SK-N-SH (cell line): ENCODE data around the gene EEF1AKMT3. TPM values are rescaled to one million over a fixed set of nuclear protein-coding genes. Genes with fewer than 3 reads are reported as not detected.

Experiments used
- CTCF ChIA-PET: fragments of 300-600, 350-600 bp; formaldehyde crosslinking; extraction: SDS; loops from one replicate; lab custom pipeline; 2021; lab: Yijun Ruan, JAX
- POLR2A ChIA-PET: fragments of 350-600 bp; sonication (Branson Sonifier 250); formaldehyde crosslinking; extraction: SDS; loops from one replicate; lab custom pipeline; 2020; ENCODE audit warnings: antibody characterized with exemption, inconsistent platforms; lab: Yijun Ruan, JAX
- DNase-seq: peaks from one replicate; pipeline ENCODE4 v3.0.0; 2012
- H2AFZ ChIP-seq: fragments of 200-600 bp; sonication (generic); 2 replicates; pipeline ENCODE4 v1.8.1; 2016; ENCODE audit warnings: antibody characterized with exemption, mild to moderate bottlenecking, low read depth
- H3F3A ChIP-seq: fragments of 200-600 bp; sonication (generic); replicated peaks from 2 replicates; pipeline ENCODE3; 2016; ENCODE audit warnings: antibody characterized with exemption, mild to moderate bottlenecking; ENCODE audit not compliant: insufficient read depth
- H3K27ac ChIP-seq, 2 experiments: fragments of 200-500 bp in 1 of 2; fragments of 200-600 bp in 1 of 2; sonication (Bioruptor generic) in 1 of 2; sonication (generic), shearing (Covaris generic) in 1 of 2; 2 replicates each; pipeline versions ENCODE4 v1.5.1 to v1.6.1; 2014 to 2016; ENCODE audit warnings: low read depth in 2 of 2, inconsistent platforms in 1 of 2, low read length in 1 of 2, mild to moderate bottlenecking in 1 of 2, mixed read lengths in 1 of 2
- H3K27me3 ChIP-seq: fragments of 200-600 bp; sonication (generic), shearing (Covaris generic); 2 replicates; pipeline ENCODE4 v1.6.1; 2016; ENCODE audit warnings: mixed run types; ENCODE audit not compliant: insufficient read depth
- H3K36me3 ChIP-seq, 2 experiments: fragments of 200-500 bp in 1 of 2; fragments of 200-600 bp in 1 of 2; sonication (Bioruptor generic) in 1 of 2; sonication (generic) in 1 of 2; replicated peaks in 1 of 2; 2 replicates each; pipeline versions ENCODE3 to v1.5.1; 2014 to 2016; ENCODE audit warnings: low read length in 1 of 2, mild to moderate bottlenecking in 1 of 2; ENCODE audit not compliant: insufficient read depth in 2 of 2, control insufficient read depth in 1 of 2
- H3K4me1 ChIP-seq, 2 experiments: fragments of 200-500 bp in 1 of 2; fragments of 200-600 bp in 1 of 2; sonication (Bioruptor generic) in 1 of 2; sonication (generic), shearing (Covaris generic) in 1 of 2; 2 replicates each; pipeline versions ENCODE4 v1.5.1 to v1.6.1; 2014 to 2016; ENCODE audit warnings: low read depth in 1 of 2, low read length in 1 of 2, mixed run types in 1 of 2; ENCODE audit not compliant: insufficient read depth in 2 of 2, control insufficient read depth in 1 of 2
- H3K4me2 ChIP-seq: fragments of 200-600 bp; sonication (generic), shearing (Covaris generic); 2 replicates; pipeline ENCODE4 v1.6.1; 2017; ENCODE audit warnings: mixed run types
- H3K4me3 ChIP-seq, 2 experiments: fragments of 200-500 bp in 1 of 2; fragments of 200-600 bp in 1 of 2; sonication (Bioruptor generic) in 1 of 2; sonication (generic), shearing (Covaris generic) in 1 of 2; 2 replicates each; pipeline versions ENCODE4 v1.5.1 to v1.8.1; 2014 to 2016; ENCODE audit warnings: low read depth in 2 of 2, inconsistent platforms in 1 of 2, low read length in 1 of 2, mild to moderate bottlenecking in 1 of 2, mixed read lengths in 1 of 2, moderate library complexity in 1 of 2
- H3K79me2 ChIP-seq: fragments of 200-600 bp; sonication (generic); 2 replicates; pipeline ENCODE4 v1.8.1; 2017; ENCODE audit warnings: mild to moderate bottlenecking; ENCODE audit not compliant: insufficient read depth
- H3K9ac ChIP-seq: fragments of 200-600 bp; sonication (generic); 2 replicates; pipeline ENCODE4 v1.6.1; 2017; ENCODE audit warnings: mixed run types
- H3K9me2 ChIP-seq: fragments of 200-600 bp; sonication (generic); 2 replicates; pipeline ENCODE4 v1.6.1; 2017; ENCODE audit warnings: mixed run types
- H3K9me3 ChIP-seq: fragments of 200-600 bp; sonication (generic); 2 replicates; pipeline ENCODE4 v1.6.1; 2017; ENCODE audit warnings: mixed run types, mild to moderate bottlenecking, moderate library complexity
- H4K20me1 ChIP-seq: fragments of 200-600 bp; sonication (generic); 2 replicates; pipeline ENCODE4 v1.6.1; 2017; ENCODE audit warnings: mild to moderate bottlenecking, mixed run types; ENCODE audit not compliant: insufficient read depth
- CHD2 ChIP-seq: fragments of 150-350 bp; IDR thresholded peaks from 2 replicates; pipeline ENCODE4 v1.6.1; 2018; ENCODE audit warnings: low read length; ENCODE audit not compliant: partially characterized antibody
- EP300 ChIP-seq, 2 experiments: IDR thresholded peaks; 2 replicates each; pipeline versions ENCODE4 v1.4.0 to v1.6.1; 2012; ENCODE audit warnings: borderline replicate concordance in 1 of 2, low read depth in 1 of 2, low read length in 1 of 2
- EZH2phosphoT487 ChIP-seq: fragments of 200-600 bp; sonication (generic); IDR thresholded peaks from 2 replicates; pipeline ENCODE4 v1.6.1; 2017; ENCODE audit warnings: low read depth, mixed run types, mild to moderate bottlenecking, antibody characterized with exemption, moderate library complexity, borderline replicate concordance
- FOXM1 ChIP-seq: IDR thresholded peaks from 2 replicates; pipeline ENCODE4 v1.4.0; 2012; ENCODE audit warnings: low read depth, mild to moderate bottlenecking
- GATA2 ChIP-seq: sonication (generic); formaldehyde crosslinking; IDR thresholded peaks from 2 replicates; pipeline ENCODE4 v1.5.0; 2020; ENCODE audit warnings: mild to moderate bottlenecking, missing genetic modification reagents
- MXI1 ChIP-seq: IDR thresholded peaks from 2 replicates; pipeline ENCODE4 v1.6.1; 2012; ENCODE audit warnings: mild to moderate bottlenecking, low read depth, low read length, improper control_type of control experiment
- NFIC ChIP-seq: IDR thresholded peaks from 2 replicates; pipeline ENCODE4 v1.4.0; 2012; ENCODE audit warnings: borderline replicate concordance
- POLR2AphosphoS5 ChIP-seq: IDR thresholded peaks from 2 replicates; pipeline ENCODE4 v1.6.1; 2012; ENCODE audit warnings: low read depth, low read length
- RAD21 ChIP-seq: IDR thresholded peaks from 2 replicates; pipeline ENCODE4 v1.6.1; 2012; ENCODE audit warnings: mild to moderate bottlenecking, low read length
- SMC3 ChIP-seq: IDR thresholded peaks from 2 replicates; pipeline ENCODE4 v1.6.1; 2012; ENCODE audit warnings: low read depth, low read length, improper control_type of control experiment
- TEAD4 ChIP-seq: IDR thresholded peaks from 2 replicates; pipeline ENCODE4 v1.4.0; 2012; ENCODE audit warnings: mild to moderate bottlenecking, borderline replicate concordance; ENCODE audit not compliant: insufficient read depth
- WGBS: methylation state at CpG from one replicate; pipeline ENCODE4 v1.1.6; 2017; ENCODE audit warnings: low lambda C conversion rate; 5-methylcytosine and 5-hydroxymethylcytosine counted together
- polyA plus RNA-seq, 3 experiments: library from polyadenylated mRNA; depleted of rRNA; stranded (reverse); fragments of >200 nt; gene quantifications; 2 replicates each; pipeline ENCODE4 v1.2.3, GENCODE V29; 2012
- TF ChIP-seq, protein P1 (sequence below): IDR thresholded peaks from 2 replicates; pipeline ENCODE4 v1.4.0; 2012; ENCODE audit warnings: low read depth, borderline replicate concordance
- TF ChIP-seq, protein P2 (sequence below): fragments of 150-350 bp; IDR thresholded peaks from 2 replicates; pipeline ENCODE4 v1.6.1; 2016; ENCODE audit warnings: mild to moderate bottlenecking, low read depth, low read length
- TF ChIP-seq, protein P3 (sequence below): IDR thresholded peaks from 2 replicates; pipeline ENCODE4 v1.6.1; 2012; ENCODE audit warnings: mild to moderate bottlenecking, low read depth, low read length, moderate library complexity
- TF ChIP-seq, protein P4 (sequence below): fragments of 150-350 bp; IDR thresholded peaks from 2 replicates; pipeline ENCODE4 v1.6.1; 2017; ENCODE audit warnings: antibody characterized with exemption, low read length, low read depth, borderline replicate concordance

EEF1AKMT3 gene
- polyA plus RNA-seq, 1 of the 3 experiments (the other 2 are of a cell fraction) = 10.3 TPM

DNA sequence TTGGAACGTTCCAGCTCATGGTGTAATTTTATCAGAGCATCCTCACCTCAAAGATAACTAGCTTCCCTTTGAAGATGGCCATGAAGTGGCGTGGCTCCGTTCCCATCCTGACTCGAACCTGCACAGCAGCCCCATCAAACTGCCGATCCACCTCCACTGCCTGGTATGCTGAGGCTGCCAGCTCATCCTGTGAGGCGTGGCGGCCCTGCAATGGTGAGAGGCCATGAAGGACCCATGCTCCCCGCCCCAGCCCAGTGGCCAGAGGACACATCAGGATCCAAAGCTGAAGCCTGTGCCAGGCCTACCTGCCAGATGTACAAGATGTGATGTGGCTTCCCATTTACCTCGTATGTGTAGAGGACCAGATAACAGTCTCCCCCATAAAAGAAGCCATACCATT is 34.9 kb downstream of the EEF1AKMT3 start (continued):
- TF ChIP-seq, protein P1, sequence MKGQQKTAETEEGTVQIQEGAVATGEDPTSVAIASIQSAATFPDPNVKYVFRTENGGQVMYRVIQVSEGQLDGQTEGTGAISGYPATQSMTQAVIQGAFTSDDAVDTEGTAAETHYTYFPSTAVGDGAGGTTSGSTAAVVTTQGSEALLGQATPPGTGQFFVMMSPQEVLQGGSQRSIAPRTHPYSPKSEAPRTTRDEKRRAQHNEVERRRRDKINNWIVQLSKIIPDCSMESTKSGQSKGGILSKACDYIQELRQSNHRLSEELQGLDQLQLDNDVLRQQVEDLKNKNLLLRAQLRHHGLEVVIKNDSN = no peak
- TF ChIP-seq FOXM1 (no peak), POLR2AphosphoS5 (no peak), CHD2 (no peak), EZH2phosphoT487 (no peak), EP300 (IDR thresholded peaks at IDR 0.05; ENCODE audit: borderline replicate concordance in 1 of 2, low read depth in 1 of 2, low read length in 1 of 2) (no peak)

DNA sequence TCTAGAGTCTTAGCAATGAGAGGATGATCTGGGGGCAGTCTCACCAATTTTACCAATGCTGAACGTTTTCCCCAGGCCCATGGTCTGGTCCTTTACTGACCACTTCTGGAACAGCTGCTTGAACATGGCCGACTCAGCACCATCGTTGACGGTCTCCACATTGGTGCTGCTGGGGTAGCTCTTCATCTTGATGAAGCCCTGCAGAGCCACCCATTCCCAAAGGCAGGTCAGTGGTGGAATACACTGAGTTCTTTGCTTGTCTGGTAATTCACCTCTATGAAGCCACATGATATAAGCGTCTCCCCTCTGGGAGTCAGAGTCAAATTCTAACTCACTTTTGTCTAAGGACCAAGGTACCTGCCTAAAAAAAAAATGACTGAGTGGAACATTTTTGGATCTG is 35.9 kb downstream of the EEF1AKMT3 start:
- H3K36me3 ChIP-seq = peaks cover 6 to 39% of the 10 kb centered on the region in 2 experiments
- H3K27me3 ChIP-seq = no peaks in the 10 kb centered on the region
- no peaks in the 10 kb centered on the region for H3K9me2 ChIP-seq
- no peak overlapping the region for H3K9ac ChIP-seq
- ChIA-PET CTCF (no interaction called here), POLR2A (no interaction called here)
- H3K4me3 ChIP-seq = no peak overlapping the region
- H3K79me2 ChIP-seq = no peaks in the 10 kb centered on the region
- H3F3A ChIP-seq = peaks cover 3% of the 10 kb centered on the region
- H3K4me2 ChIP-seq = no peak overlapping the region
- no peak for TF ChIP-seq RAD21
- TF ChIP-seq MXI1 = no peak
- TF ChIP-seq, protein P1 = no peak
- TF ChIP-seq NFIC = no peak
- TF ChIP-seq, protein P2, sequence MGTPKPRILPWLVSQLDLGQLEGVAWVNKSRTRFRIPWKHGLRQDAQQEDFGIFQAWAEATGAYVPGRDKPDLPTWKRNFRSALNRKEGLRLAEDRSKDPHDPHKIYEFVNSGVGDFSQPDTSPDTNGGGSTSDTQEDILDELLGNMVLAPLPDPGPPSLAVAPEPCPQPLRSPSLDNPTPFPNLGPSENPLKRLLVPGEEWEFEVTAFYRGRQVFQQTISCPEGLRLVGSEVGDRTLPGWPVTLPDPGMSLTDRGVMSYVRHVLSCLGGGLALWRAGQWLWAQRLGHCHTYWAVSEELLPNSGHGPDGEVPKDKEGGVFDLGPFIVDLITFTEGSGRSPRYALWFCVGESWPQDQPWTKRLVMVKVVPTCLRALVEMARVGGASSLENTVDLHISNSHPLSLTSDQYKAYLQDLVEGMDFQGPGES = no peak
- TF ChIP-seq, protein P3, sequence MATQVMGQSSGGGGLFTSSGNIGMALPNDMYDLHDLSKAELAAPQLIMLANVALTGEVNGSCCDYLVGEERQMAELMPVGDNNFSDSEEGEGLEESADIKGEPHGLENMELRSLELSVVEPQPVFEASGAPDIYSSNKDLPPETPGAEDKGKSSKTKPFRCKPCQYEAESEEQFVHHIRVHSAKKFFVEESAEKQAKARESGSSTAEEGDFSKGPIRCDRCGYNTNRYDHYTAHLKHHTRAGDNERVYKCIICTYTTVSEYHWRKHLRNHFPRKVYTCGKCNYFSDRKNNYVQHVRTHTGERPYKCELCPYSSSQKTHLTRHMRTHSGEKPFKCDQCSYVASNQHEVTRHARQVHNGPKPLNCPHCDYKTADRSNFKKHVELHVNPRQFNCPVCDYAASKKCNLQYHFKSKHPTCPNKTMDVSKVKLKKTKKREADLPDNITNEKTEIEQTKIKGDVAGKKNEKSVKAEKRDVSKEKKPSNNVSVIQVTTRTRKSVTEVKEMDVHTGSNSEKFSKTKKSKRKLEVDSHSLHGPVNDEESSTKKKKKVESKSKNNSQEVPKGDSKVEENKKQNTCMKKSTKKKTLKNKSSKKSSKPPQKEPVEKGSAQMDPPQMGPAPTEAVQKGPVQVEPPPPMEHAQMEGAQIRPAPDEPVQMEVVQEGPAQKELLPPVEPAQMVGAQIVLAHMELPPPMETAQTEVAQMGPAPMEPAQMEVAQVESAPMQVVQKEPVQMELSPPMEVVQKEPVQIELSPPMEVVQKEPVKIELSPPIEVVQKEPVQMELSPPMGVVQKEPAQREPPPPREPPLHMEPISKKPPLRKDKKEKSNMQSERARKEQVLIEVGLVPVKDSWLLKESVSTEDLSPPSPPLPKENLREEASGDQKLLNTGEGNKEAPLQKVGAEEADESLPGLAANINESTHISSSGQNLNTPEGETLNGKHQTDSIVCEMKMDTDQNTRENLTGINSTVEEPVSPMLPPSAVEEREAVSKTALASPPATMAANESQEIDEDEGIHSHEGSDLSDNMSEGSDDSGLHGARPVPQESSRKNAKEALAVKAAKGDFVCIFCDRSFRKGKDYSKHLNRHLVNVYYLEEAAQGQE = no peak
- no peak for TF ChIP-seq SMC3
- no peak for TF ChIP-seq GATA2 (CRISPR knock-in tag)
- TF ChIP-seq EP300 (IDR thresholded peaks at IDR 0.05; ENCODE audit: borderline replicate concordance in 1 of 2, low read depth in 1 of 2, low read length in 1 of 2) = no peak
- TF ChIP-seq, protein P4, sequence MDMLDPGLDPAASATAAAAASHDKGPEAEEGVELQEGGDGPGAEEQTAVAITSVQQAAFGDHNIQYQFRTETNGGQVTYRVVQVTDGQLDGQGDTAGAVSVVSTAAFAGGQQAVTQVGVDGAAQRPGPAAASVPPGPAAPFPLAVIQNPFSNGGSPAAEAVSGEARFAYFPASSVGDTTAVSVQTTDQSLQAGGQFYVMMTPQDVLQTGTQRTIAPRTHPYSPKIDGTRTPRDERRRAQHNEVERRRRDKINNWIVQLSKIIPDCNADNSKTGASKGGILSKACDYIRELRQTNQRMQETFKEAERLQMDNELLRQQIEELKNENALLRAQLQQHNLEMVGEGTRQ = no peak
- TF ChIP-seq TEAD4 = no peak
- WGBS = 86% methylated on average over 5 of the region's 5 CpGs
- H4K20me1 ChIP-seq = no peaks in the 10 kb centered on the region
- H2AFZ ChIP-seq = no peak overlapping the region
- H3K27ac ChIP-seq = no peak overlapping the region
- H3K9me3 ChIP-seq = no peaks in the 10 kb centered on the region
- no peaks in the 10 kb centered on the region; a peak in 1 of 4 replicates for H3K4me1 ChIP-seq
- DNase-seq = no peak
